ENCODE results near the gene PREX1. TPM values are rescaled to one million over a fixed set of nuclear protein-coding genes. Genes with fewer than 3 reads are reported as not detected.

The PREX1 gene
- total and polyA plus RNA-seq, 2 donors (not counting 3 experiments of a cell fraction or from before 2014, with no cell fraction given): 51.3 to 72.9 TPM

DNA sequence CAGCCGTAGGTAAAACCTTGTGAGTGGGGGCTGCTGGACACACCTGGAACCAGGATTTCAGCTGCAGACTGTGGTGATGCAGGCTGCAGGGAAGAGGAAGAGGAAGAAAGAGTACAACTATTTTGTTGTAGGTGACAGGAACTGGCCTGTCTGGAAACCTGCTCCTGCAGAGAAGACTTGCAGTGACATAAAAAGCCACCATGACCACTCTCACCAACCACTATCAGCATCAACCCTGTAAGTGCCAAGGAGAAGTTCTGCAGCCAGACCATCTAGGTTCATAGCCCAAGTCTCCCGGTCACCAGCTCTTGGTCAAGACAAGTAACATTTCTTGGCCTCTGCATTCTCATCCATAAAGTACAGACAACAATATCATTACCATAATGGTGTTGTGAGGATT lies 91.2 kb downstream of the PREX1 start:
- Histone ChIP-seq H3K4me2 (ENCODE audit: insufficient read depth, low read length) (no peak overlapping the region), H3K36me3 (ENCODE audit: control insufficient read depth in 2 of 2, extremely low read depth in 1 of 2, insufficient read depth in 2 of 2, low read length in 2 of 2) (peaks cover 0 to 19% of the 10 kb centered on the region in 2 experiments), H3K4me1 (ENCODE audit: control insufficient read depth, extremely low read depth, insufficient read depth, low read length) (peaks cover 19% of the 10 kb centered on the region), H4K20me1 (replicated peaks; ENCODE audit: control insufficient read depth, extremely low read depth, insufficient read depth, low read length) (no peaks in the 10 kb centered on the region), H2AFZ (ENCODE audit: low read depth, low read length) (no peak overlapping the region), H3K9me1 (replicated peaks; ENCODE audit: control insufficient read depth, extremely low read depth, insufficient read depth, low read length) (no peaks in the 10 kb centered on the region), H3K27me3 (ENCODE audit: control insufficient read depth in 2 of 2, insufficient read depth in 2 of 2, low read length in 2 of 2) (no peaks in the 10 kb centered on the region), H3K79me2 (ENCODE audit: control insufficient read depth, insufficient read depth, low read length) (peaks cover 27% of the 10 kb centered on the region), H3K4me3 (replicated peaks in 1 of 3; ENCODE audit: insufficient read depth in 1 of 3, low read depth in 1 of 3, low read length in 3 of 3) (no peak overlapping the region), H3K27ac (ENCODE audit: insufficient read depth, low read depth, low read length) (no peak overlapping the region), H3K9ac (replicated peaks; ENCODE audit: extremely low read depth, insufficient read depth, low read length) (no peak overlapping the region), H3K9me3 (replicated peaks; ENCODE audit: control insufficient read depth, insufficient read depth, low read length) (no peaks in the 10 kb centered on the region)
- POLR2A ChIA-PET: no interaction called here
- FAIRE-seq: no peak
- BruUV-seq (replicated peaks): no TSS peak
- CTCF ChIA-PET: interaction anchor here (4.4 kb wide), 1 partner anchor 79 kb away, joined by 18 read pairs; no protein-coding TSS in a partner anchor
- TF ChIP-seq MYC (IDR thresholded peaks at IDR 0.05; ENCODE audit: low read depth, low read length) (no peak), POLR2AphosphoS5 (IDR thresholded peaks at IDR 0.05; ENCODE audit: insufficient read depth, low read depth, low read length) (no peak), GATA2 (IDR thresholded peaks at IDR 0.05; ENCODE audit: insufficient read depth, insufficient read length, low read depth, low read length) (no peak)
- TF ChIP-seq, protein P1, sequence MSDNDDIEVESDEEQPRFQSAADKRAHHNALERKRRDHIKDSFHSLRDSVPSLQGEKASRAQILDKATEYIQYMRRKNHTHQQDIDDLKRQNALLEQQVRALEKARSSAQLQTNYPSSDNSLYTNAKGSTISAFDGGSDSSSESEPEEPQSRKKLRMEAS (IDR thresholded peaks at IDR 0.05; ENCODE audit: insufficient read depth, insufficient read length): no peak
- dilution Hi-C loops (cut with MboI; ENCODE audit: extremely low pct_ligation_motif_present, low sequenced_read_pairs) (no loop called here), intact Hi-C loops (cut with micrococcal nuclease) (no loop called here)
- DNase-seq (ENCODE audit: low read depth, low spot score): no peak

DNA sequence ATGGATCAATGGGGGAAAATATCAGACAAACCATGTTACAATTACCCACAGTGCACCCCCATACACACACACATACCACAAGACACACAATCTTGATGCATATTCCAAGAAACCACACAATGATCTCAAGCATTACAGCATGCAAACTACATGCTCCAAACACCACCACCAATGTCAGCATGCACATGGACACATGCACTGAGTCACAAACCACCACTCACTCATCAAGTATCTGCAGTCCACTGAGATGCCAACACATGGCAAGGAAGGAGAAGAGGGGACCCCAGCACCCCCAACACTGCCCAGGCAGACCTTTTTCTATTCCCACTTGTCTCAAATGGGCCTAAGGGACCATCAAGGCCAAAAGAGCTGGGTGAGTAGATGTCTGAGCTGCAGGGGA lies 91.6 kb downstream of the PREX1 start:
- Histone ChIP-seq H3K9me3 (replicated peaks; ENCODE audit: control insufficient read depth, insufficient read depth, low read length) (no peaks in the 10 kb centered on the region), H3K27me3 (ENCODE audit: control insufficient read depth in 2 of 2, insufficient read depth in 2 of 2, low read length in 2 of 2) (no peaks in the 10 kb centered on the region), H3K4me3 (replicated peaks in 1 of 3; ENCODE audit: insufficient read depth in 1 of 3, low read depth in 1 of 3, low read length in 3 of 3) (no peak overlapping the region), H3K9me1 (replicated peaks; ENCODE audit: control insufficient read depth, extremely low read depth, insufficient read depth, low read length) (no peaks in the 10 kb centered on the region), H3K79me2 (ENCODE audit: control insufficient read depth, insufficient read depth, low read length) (peaks cover 27% of the 10 kb centered on the region), H3K4me1 (ENCODE audit: control insufficient read depth, extremely low read depth, insufficient read depth, low read length) (peaks cover 19% of the 10 kb centered on the region), H3K36me3 (ENCODE audit: control insufficient read depth in 2 of 2, extremely low read depth in 1 of 2, insufficient read depth in 2 of 2, low read length in 2 of 2) (peaks cover under 1 to 19% of the 10 kb centered on the region in 2 experiments), H3K27ac (ENCODE audit: insufficient read depth, low read depth, low read length) (no peak overlapping the region), H3K9ac (replicated peaks; ENCODE audit: extremely low read depth, insufficient read depth, low read length) (no peak overlapping the region), H3K4me2 (ENCODE audit: insufficient read depth, low read length) (no peak overlapping the region), H4K20me1 (replicated peaks; ENCODE audit: control insufficient read depth, extremely low read depth, insufficient read depth, low read length) (no peaks in the 10 kb centered on the region), H2AFZ (ENCODE audit: low read depth, low read length) (no peak overlapping the region)
- intact Hi-C loops (cut with micrococcal nuclease) (no loop called here), dilution Hi-C loops (cut with MboI; ENCODE audit: extremely low pct_ligation_motif_present, low sequenced_read_pairs) (no loop called here)
- FAIRE-seq (no peak), DNase-seq (ENCODE audit: low read depth, low spot score) (no peak)
- BruUV-seq (replicated peaks): no TSS peak
- no peak for TF ChIP-seq POLR2A (IDR thresholded peaks at IDR 0.05; ENCODE audit: low read depth, low read length)
- ChIA-PET POLR2A (no interaction called here), CTCF (interaction anchor here (4.4 kb wide), 1 partner anchor 79 kb away, joined by 18 read pairs; no protein-coding TSS in a partner anchor)
